K562 (cell line): ENCODE data around the gene OGDH. TPM values are rescaled to one million over a fixed set of nuclear protein-coding genes. Genes with fewer than 3 reads are reported as not detected.

Source experiments
- CHD1 ChIP-seq: fragments of 200-600 bp; sonication (generic); IDR thresholded peaks from one replicate; pipeline ENCODE4 v1.6.1; 2012; ENCODE audit warnings: mild to moderate bottlenecking, moderate library complexity, low read length, inconsistent platforms
- FOS ChIP-seq: IDR thresholded peaks from 3 replicates; pipeline ENCODE4 v1.6.1; 2011; ENCODE audit not compliant: insufficient read length; ENCODE audit errors: extremely low read depth
- FOXJ2 ChIP-seq: fragments of 200-800 bp; sonication (Bioruptor generic); IDR thresholded peaks from 2 replicates; pipeline ENCODE4 v1.6.1; 2016; ENCODE audit warnings: missing genetic modification characterization, missing compliant biosample characterization
- HEY1 ChIP-seq: fragments of 250-450 bp; sonication (Bioruptor Pico); IDR thresholded peaks from 2 replicates; pipeline ENCODE4 v1.5.0; 2020; ENCODE audit warnings: mild to moderate bottlenecking, moderate library complexity, borderline replicate concordance
- HLTF ChIP-seq: fragments of 450-650 bp; IDR thresholded peaks from 2 replicates; pipeline ENCODE4 v1.6.1; 2016
- HMGXB4 ChIP-seq: sonication (generic); formaldehyde crosslinking; IDR thresholded peaks from 2 replicates; pipeline ENCODE4 v1.8.1; 2023; ENCODE audit warnings: mild to moderate bottlenecking, missing genetic modification reagents
- MEF2D ChIP-seq: conservative IDR thresholded peaks from 2 replicates; pipeline ENCODE4 v1.6.1; 2016; ENCODE audit warnings: low read depth, missing genetic modification characterization, missing compliant biosample characterization
- NELFE ChIP-seq: IDR thresholded peaks from 2 replicates; pipeline ENCODE4 v1.6.1; 2011; ENCODE audit warnings: mild to moderate bottlenecking; ENCODE audit not compliant: insufficient read depth, insufficient read length
- POLR2A ChIP-seq: fragments of 450-650 bp; conservative IDR thresholded peaks from 2 replicates; pipeline ENCODE4 v1.6.1; 2016
- RFX5 ChIP-seq: IDR thresholded peaks from 2 replicates; pipeline ENCODE4 v1.6.1; 2011; ENCODE audit warnings: low read depth, mild to moderate bottlenecking, improper control_type of control experiment, low read length
- RHOXF2B ChIP-seq: fragments of 250-450 bp; sonication (Bioruptor Pico); conservative IDR thresholded peaks from 2 replicates; pipeline ENCODE4 v1.5.1; 2021
- SAFB2 ChIP-seq: fragments of 200-400 bp; formaldehyde crosslinking; IDR thresholded peaks from 2 replicates; pipeline ENCODE4 v1.6.1; 2018; ENCODE audit warnings: borderline replicate concordance, low read length, low read depth, moderate library complexity; ENCODE audit not compliant: severe bottlenecking
- SNIP1 ChIP-seq: fragments of 450-650 bp; IDR thresholded peaks from 2 replicates; pipeline ENCODE4 v1.7.1; 2017; ENCODE audit warnings: low read depth, mild to moderate bottlenecking
- SP2 ChIP-seq: IDR thresholded peaks from 2 replicates; pipeline ENCODE4 v1.6.1; 2011; ENCODE audit warnings: mild to moderate bottlenecking, low read depth, low read length, moderate library complexity; ENCODE audit not compliant: poor library complexity, severe bottlenecking; ENCODE audit errors: extremely low read depth
- ZNF347 ChIP-seq: fragments of 450-650 bp; formaldehyde crosslinking; IDR thresholded peaks from 2 replicates; pipeline ENCODE4 v1.4.0; 2020; ENCODE audit warnings: low read depth, mild to moderate bottlenecking, moderate library complexity
- ZNF584 ChIP-seq: fragments of 200-800 bp; sonication (Bioruptor generic); IDR thresholded peaks from 2 replicates; pipeline ENCODE4 v1.6.1; 2016; ENCODE audit warnings: low read depth, mild to moderate bottlenecking, missing genetic modification characterization, missing compliant biosample characterization
- ZNF785 ChIP-seq: fragments of 250-450 bp; sonication (Bioruptor Pico); IDR thresholded peaks from 2 replicates; pipeline ENCODE4 v1.4.0; 2020; ENCODE audit warnings: mild to moderate bottlenecking
- ZSCAN29 ChIP-seq: fragments of 450-650 bp; IDR thresholded peaks from 2 replicates; pipeline ENCODE4 v1.6.1; 2017
- polyA plus RNA-seq, 8 experiments: library from polyadenylated mRNA; depleted of rRNA in 4 of 8; stranded (reverse) in 5 of 8; unstranded in 3 of 8; fragments of >200 nt; fragmentation: Nextera tagmentation in 2 of 8; fragmentation: Illumina TruSeq in 1 of 8; extraction: Ambion mirVana in 2 of 8; extraction: Trizol in 1 of 8; gene quantifications; 2 replicates each; pipeline versions ENCODE4 v1.2.1 to v1.2.3, GENCODE V29; 2011 to 2014; ENCODE audit warnings: inconsistent platforms in 1 of 8, missing spikeins in 1 of 8
- total RNA-seq, 7 experiments: library from RNA; depleted of rRNA in 6 of 7; stranded (reverse); fragments of >200 nt in 6 of 7; fragmentation: Illumina TruSeq in 2 of 7; extraction: Trizol in 2 of 7; gene quantifications; 2 replicates each; pipeline versions ENCODE4 v1.2.1 to v1.2.3, GENCODE V29; 2011 to 2021; ENCODE audit warnings: low replicate concordance in 1 of 7
- TF ChIP-seq, protein P1 (sequence below): sonication (generic); formaldehyde crosslinking; IDR thresholded peaks from 2 replicates; pipeline ENCODE4 v1.8.0; 2023; ENCODE audit warnings: mild to moderate bottlenecking, missing genetic modification reagents
- TF ChIP-seq, protein P2 (sequence below): fragments of 250-450 bp; sonication (Bioruptor Pico); IDR thresholded peaks from 2 replicates; pipeline ENCODE4 v1.4.0; 2020; ENCODE audit warnings: mild to moderate bottlenecking, moderate library complexity

Gene OGDH
- total and polyA plus RNA-seq, 9 of the 15 experiments (the other 6 are each of a cell fraction or from before 2014, with no cell fraction given), result 3.1 to 80.3 (median 23.5) TPM

GRCh38 chr7:44634839-44635591 is 28.6 kb downstream of the OGDH start (continued):
- TF ChIP-seq ZNF584 (CRISPR knock-in tag) (no peak), RHOXF2B (no peak), NELFE (no peak), SAFB2 (no peak), ZNF347 (CRISPR knock-in tag) (no peak), HMGXB4 (CRISPR knock-in tag) (no peak), ZNF785 (CRISPR knock-in tag) (no peak), ZSCAN29 (no peak), FOS (no peak), POLR2A (no peak), MEF2D (no peak), HLTF (no peak), FOXJ2 (tag) (no peak), SNIP1 (no peak), HEY1 (no peak), RFX5 (no peak), CHD1 (no peak), SP2 (no peak)
- TF ChIP-seq, protein P1, sequence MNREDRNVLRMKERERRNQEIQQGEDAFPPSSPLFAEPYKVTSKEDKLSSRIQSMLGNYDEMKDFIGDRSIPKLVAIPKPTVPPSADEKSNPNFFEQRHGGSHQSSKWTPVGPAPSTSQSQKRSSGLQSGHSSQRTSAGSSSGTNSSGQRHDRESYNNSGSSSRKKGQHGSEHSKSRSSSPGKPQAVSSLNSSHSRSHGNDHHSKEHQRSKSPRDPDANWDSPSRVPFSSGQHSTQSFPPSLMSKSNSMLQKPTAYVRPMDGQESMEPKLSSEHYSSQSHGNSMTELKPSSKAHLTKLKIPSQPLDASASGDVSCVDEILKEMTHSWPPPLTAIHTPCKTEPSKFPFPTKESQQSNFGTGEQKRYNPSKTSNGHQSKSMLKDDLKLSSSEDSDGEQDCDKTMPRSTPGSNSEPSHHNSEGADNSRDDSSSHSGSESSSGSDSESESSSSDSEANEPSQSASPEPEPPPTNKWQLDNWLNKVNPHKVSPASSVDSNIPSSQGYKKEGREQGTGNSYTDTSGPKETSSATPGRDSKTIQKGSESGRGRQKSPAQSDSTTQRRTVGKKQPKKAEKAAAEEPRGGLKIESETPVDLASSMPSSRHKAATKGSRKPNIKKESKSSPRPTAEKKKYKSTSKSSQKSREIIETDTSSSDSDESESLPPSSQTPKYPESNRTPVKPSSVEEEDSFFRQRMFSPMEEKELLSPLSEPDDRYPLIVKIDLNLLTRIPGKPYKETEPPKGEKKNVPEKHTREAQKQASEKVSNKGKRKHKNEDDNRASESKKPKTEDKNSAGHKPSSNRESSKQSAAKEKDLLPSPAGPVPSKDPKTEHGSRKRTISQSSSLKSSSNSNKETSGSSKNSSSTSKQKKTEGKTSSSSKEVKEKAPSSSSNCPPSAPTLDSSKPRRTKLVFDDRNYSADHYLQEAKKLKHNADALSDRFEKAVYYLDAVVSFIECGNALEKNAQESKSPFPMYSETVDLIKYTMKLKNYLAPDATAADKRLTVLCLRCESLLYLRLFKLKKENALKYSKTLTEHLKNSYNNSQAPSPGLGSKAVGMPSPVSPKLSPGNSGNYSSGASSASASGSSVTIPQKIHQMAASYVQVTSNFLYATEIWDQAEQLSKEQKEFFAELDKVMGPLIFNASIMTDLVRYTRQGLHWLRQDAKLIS (CRISPR knock-in tag), result no peak
- TF ChIP-seq, protein P2, sequence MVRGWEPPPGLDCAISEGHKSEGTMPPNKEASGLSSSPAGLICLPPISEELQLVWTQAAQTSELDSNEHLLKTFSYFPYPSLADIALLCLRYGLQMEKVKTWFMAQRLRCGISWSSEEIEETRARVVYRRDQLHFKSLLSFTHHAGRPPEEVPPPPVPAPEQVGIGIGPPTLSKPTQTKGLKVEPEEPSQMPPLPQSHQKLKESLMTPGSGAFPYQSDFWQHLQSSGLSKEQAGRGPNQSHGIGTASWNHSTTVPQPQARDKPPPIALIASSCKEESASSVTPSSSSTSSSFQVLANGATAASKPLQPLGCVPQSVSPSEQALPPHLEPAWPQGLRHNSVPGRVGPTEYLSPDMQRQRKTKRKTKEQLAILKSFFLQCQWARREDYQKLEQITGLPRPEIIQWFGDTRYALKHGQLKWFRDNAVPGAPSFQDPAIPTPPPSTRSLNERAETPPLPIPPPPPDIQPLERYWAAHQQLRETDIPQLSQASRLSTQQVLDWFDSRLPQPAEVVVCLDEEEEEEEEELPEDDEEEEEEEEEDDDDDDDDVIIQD, result no peak
